HT-29 (cell line): ENCODE results near the gene NFATC2. TPM values are rescaled to one million over a fixed set of nuclear protein-coding genes. Genes with fewer than 3 reads are reported as not detected.

Experiments
- DNase-seq: peaks from one replicate; pipeline ENCODE4 v3.0.0-alpha.2; 2015; ENCODE audit warnings: low spot score
- total RNA-seq: library from RNA; depleted of rRNA; stranded (reverse); fragments of >200 nt; shearing (Covaris generic); gene quantifications from 2 replicates; pipeline ENCODE4 v1.2.3, GENCODE V29; 2014

The NFATC2 gene
- total RNA-seq, 1 experiment from 2014 or later = 0.51 TPM

GRCh38 chr20:51379601-51380341 is 162.7 kb downstream of the NFATC2 start:
- no peak for DNase-seq

GRCh38 chr20:51378171-51378928 is 164.2 kb downstream of the NFATC2 start:
- DNase-seq = peak; percentile 27

- no peak for DNase-seq
Measured at GRCh38 chr20:51377132-51377531, 165.4 kb downstream of the NFATC2 start.

GRCh38 chr20:51376111-51376510 is 166.4 kb downstream of the NFATC2 start:
- DNase-seq = no peak

GRCh38 chr20:51375561-51375960 is 167.0 kb downstream of the NFATC2 start:
- DNase-seq = no peak

- DNase-seq = no peak
Measured at GRCh38 chr20:51374961-51375360, 167.6 kb downstream of the NFATC2 start.

GRCh38 chr20:51374456-51374830 is 168.1 kb downstream of the NFATC2 start:
- no peak for DNase-seq

GRCh38 chr20:51373713-51374455 is 168.6 kb downstream of the NFATC2 start:
- no peak for DNase-seq

GRCh38 chr20:51372966-51373365 is 169.6 kb downstream of the NFATC2 start:
- DNase-seq = no peak

GRCh38 chr20:51372176-51372803 is 170.2 kb downstream of the NFATC2 start:
- peak; percentile 84 for DNase-seq

- DNase-seq = no peak
Measured at GRCh38 chr20:51371720-51372119, 170.8 kb downstream of the NFATC2 start.

GRCh38 chr20:51369503-51369902 is 173.0 kb downstream of the NFATC2 start:
- no peak for DNase-seq

GRCh38 chr20:51368461-51369211 is 173.9 kb downstream of the NFATC2 start:
- no peak for DNase-seq

- DNase-seq = no peak
Measured at GRCh38 chr20:51366155-51366886, 176.2 kb downstream of the NFATC2 start.

GRCh38 chr20:51365670-51366069 is 176.8 kb downstream of the NFATC2 start:
- DNase-seq = no peak

- DNase-seq = no peak
Measured at GRCh38 chr20:51363813-51364212, 178.7 kb downstream of the NFATC2 start.

- no peak for DNase-seq
Measured at GRCh38 chr20:51363378-51363777, 179.1 kb downstream of the NFATC2 start.

- DNase-seq = no peak
Measured at GRCh38 chr20:51362254-51362653, 180.3 kb downstream of the NFATC2 start.

GRCh38 chr20:51361258-51361657 is 181.3 kb downstream of the NFATC2 start:
- no peak for DNase-seq

GRCh38 chr20:51360451-51361201 is 181.9 kb downstream of the NFATC2 start:
- no peak for DNase-seq
